ENCODE measurements around the gene RANBP3. TPM values are rescaled to one million over a fixed set of nuclear protein-coding genes. Genes with fewer than 3 reads are reported as not detected.
"Not testable (repeated sequence)": the region's sequence is repeated elsewhere in the genome, so short reads cannot be mapped to it uniquely, and the experiment has no call there.

The RANBP3 gene
- total RNA-seq, 6 experiments from 2014 or later, result 57.6 to 80.9 (median 70.4) TPM

GRCh38 chr19:5966941-5967340 is 11.0 kb downstream of the RANBP3 start:
- peaks cover 1% of the 10 kb centered on the region; the same call in 1 of the 2 replicates for H3K27me3 Mint-ChIP-seq (ENCODE audit: insufficient read depth)
- H3K27ac Mint-ChIP-seq, result no peak overlapping the region
- H3K36me3 Mint-ChIP-seq (ENCODE audit: low read depth), result no peaks in the 10 kb centered on the region
- H3K4me1 Mint-ChIP-seq (ENCODE audit: low read depth), result peaks cover 39% of the 10 kb centered on the region
- DNase-seq, result no peak
- no peaks in the 10 kb centered on the region for H3K9me3 Mint-ChIP-seq
- TF ChIP-seq CTCF (IDR thresholded peaks at IDR 0.05), result no peak
- H3K4me3 Mint-ChIP-seq, result no peak overlapping the region

- H3K4me3 Mint-ChIP-seq, result no peak overlapping the region
- H3K4me1 Mint-ChIP-seq (ENCODE audit: low read depth), result peaks cover 42% of the 10 kb centered on the region
- no peak for TF ChIP-seq CTCF (IDR thresholded peaks at IDR 0.05)
- H3K36me3 Mint-ChIP-seq (ENCODE audit: low read depth), result no peaks in the 10 kb centered on the region
- no peak overlapping the region for H3K27ac Mint-ChIP-seq
- H3K27me3 Mint-ChIP-seq (ENCODE audit: insufficient read depth), result peaks cover 1% of the 10 kb centered on the region; the same call in 1 of the 2 replicates
- DNase-seq, result no peak
- no peaks in the 10 kb centered on the region for H3K9me3 Mint-ChIP-seq
Observed at GRCh38 chr19:5966215-5966614, 11.7 kb downstream of the RANBP3 start.

GRCh38 chr19:5964816-5965565 is 12.9 kb downstream of the RANBP3 start:
- no peak overlapping the region for H3K4me3 Mint-ChIP-seq
- peaks cover 1% of the 10 kb centered on the region; the same call in 1 of the 2 replicates for H3K27me3 Mint-ChIP-seq (ENCODE audit: insufficient read depth)
- no peak for TF ChIP-seq CTCF (IDR thresholded peaks at IDR 0.05)
- H3K4me1 Mint-ChIP-seq (ENCODE audit: low read depth), result peaks cover 49% of the 10 kb centered on the region
- H3K27ac Mint-ChIP-seq, result no peak overlapping the region
- H3K36me3 Mint-ChIP-seq (ENCODE audit: low read depth), result no peaks in the 10 kb centered on the region
- H3K9me3 Mint-ChIP-seq, result no peaks in the 10 kb centered on the region
- no peak for DNase-seq

GRCh38 chr19:5963855-5964254 is 14.1 kb downstream of the RANBP3 start:
- DNase-seq, result no peak
- no peaks in the 10 kb centered on the region for H3K36me3 Mint-ChIP-seq (ENCODE audit: low read depth)
- peaks cover 50% of the 10 kb centered on the region for H3K4me1 Mint-ChIP-seq (ENCODE audit: low read depth)
- no peak overlapping the region for H3K27ac Mint-ChIP-seq
- H3K4me3 Mint-ChIP-seq, result no peak overlapping the region
- H3K9me3 Mint-ChIP-seq, result no peaks in the 10 kb centered on the region
- TF ChIP-seq CTCF (IDR thresholded peaks at IDR 0.05), result no peak
- H3K27me3 Mint-ChIP-seq (ENCODE audit: insufficient read depth), result peaks cover 1% of the 10 kb centered on the region; the same call in 1 of the 2 replicates

GRCh38 chr19:5963259-5963658 is 14.7 kb downstream of the RANBP3 start:
- H3K27ac Mint-ChIP-seq, DNase-seq: not testable (repeated sequence)

More at GRCh38 chr19:5963259-5963658, 14.7 kb downstream of the RANBP3 start:
- peaks cover 44% of the 10 kb centered on the region for H3K4me1 Mint-ChIP-seq (ENCODE audit: low read depth)
- not testable (repeated sequence) for H3K36me3 Mint-ChIP-seq (ENCODE audit: low read depth); H3K9me3 Mint-ChIP-seq; H3K27me3 Mint-ChIP-seq (ENCODE audit: insufficient read depth); H3K4me3 Mint-ChIP-seq

Measured in HFFc6 (cell line).